ENCODE results near the gene SRRM1. TPM values are rescaled to one million over a fixed set of nuclear protein-coding genes. Genes with fewer than 3 reads are reported as not detected.

The SRRM1 gene
- total and polyA plus RNA-seq, 10 of the 15 experiments (the other 5 are each of a cell fraction or from before 2014, with no cell fraction given): 36.8 to 285 (median 126) TPM

DNA sequence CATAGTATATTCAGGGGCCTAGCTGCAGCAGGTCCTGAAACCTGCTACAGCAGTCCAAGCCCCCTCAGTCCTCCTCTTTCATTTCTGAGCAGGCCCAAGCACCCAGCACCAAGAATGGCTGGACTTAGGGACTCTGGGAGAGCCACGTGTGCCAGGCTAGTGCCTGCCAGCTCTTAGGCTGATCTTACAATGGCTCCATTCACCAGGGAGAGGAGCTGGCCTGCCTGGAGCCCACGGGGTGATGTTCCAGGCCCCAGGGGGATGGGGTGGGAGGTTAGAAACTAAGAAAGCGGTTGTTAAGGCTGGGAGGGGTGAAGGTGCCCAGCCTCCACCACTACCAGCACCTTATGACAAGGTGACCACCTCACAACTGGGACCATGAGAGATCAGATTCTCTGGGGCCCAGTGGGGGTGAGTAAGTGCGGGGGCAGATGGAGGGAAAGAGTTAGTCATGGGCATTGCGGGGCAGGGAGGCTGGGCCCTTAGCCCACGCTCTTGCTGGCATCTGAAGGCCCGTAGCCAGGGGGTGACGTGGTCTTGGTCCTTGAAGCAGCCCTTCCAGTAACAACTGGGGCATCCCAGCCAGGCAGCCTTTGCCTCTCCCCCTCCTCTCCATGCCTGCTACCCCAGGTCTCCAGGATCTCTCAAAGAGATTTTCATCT is 71.9 kb downstream of the SRRM1 start (continued):
- TF ChIP-seq BHLHE40 (IDR thresholded peaks at IDR 0.05; ENCODE audit: borderline replicate concordance in 1 of 2, low read depth in 2 of 2, low read length in 1 of 2) (no peak), NR2C2 (IDR thresholded peaks at IDR 0.05; ENCODE audit: borderline replicate concordance, control insufficient read depth, insufficient read length, low read depth) (no peak), ZNF384 (IDR thresholded peaks at IDR 0.05; ENCODE audit: borderline replicate concordance, low read depth, low read length) (no peak)

DNA sequence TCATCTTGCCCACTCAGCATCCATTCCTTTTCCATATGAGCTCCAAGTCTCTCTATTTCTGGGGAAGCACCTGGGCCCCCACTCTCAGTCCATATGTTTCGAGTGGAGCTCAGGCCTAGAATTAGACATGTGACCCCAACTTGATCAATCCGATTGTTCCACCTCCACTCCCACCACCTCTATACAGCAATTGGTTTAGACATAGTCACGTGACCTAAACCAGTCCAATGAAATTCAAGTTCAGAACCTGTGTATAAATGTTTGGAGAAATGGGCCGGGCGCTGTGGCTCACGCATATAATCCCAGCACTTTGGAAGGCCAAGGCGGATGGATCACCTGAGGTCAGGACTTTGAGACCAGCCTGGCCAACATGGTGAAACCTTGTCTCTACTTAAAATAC is 72.6 kb downstream of the SRRM1 start:
- WGBS (ENCODE audit: insufficient coverage, insufficient replicate concordance, low lambda C conversion rate, missing lambda C conversion rate): 67% methylated on average over 7 of the region's 7 CpGs

More for the DNA sequence above, 72.6 kb downstream of the SRRM1 start:
- RAD21 ChIA-PET (ENCODE audit: unreplicated experiment): interaction anchor here (1.0 kb wide), 1 partner anchor 18 kb away, joined by 4 read pairs; no protein-coding TSS in a partner anchor
- SMC1A ChIA-PET (ENCODE audit: uncharacterized antibody, unreplicated experiment): interaction anchor here (1.0 kb wide), 1 partner anchor 12 kb away, joined by 3 read pairs; no protein-coding TSS in a partner anchor
- Histone ChIP-seq H3K27ac (ENCODE audit: control insufficient read depth, insufficient read depth) (no peak overlapping the region), H3K27me3 (replicated peaks in 1 of 2; ENCODE audit: control insufficient read depth in 2 of 2, insufficient read depth in 2 of 2, low read length in 1 of 2) (no peaks in the 10 kb centered on the region), H2AFZ (ENCODE audit: control insufficient read depth, low read depth, low read length) (no peak overlapping the region), H3K36me3 (ENCODE audit: control insufficient read depth in 2 of 2, insufficient read depth in 2 of 2, low read length in 1 of 2) (no peaks in the 10 kb centered on the region), H3K9me3 (replicated peaks; ENCODE audit: control insufficient read depth, insufficient read depth, low read length) (no peaks in the 10 kb centered on the region; the same call in 2 of the 3 replicates), H3K4me2 (ENCODE audit: control insufficient read depth, insufficient read depth) (no peak overlapping the region), H3K79me2 (ENCODE audit: control insufficient read depth, insufficient read depth, low read length) (no peaks in the 10 kb centered on the region), H3K4me3 (no peak overlapping the region), H3K9ac (ENCODE audit: control insufficient read depth, insufficient read depth, low read length) (no peak overlapping the region), H3K4me1 (ENCODE audit: control insufficient read depth, insufficient read depth, low read length) (no peaks in the 10 kb centered on the region), H4K20me1 (ENCODE audit: control insufficient read depth, insufficient read depth) (no peaks in the 10 kb centered on the region)
- intact Hi-C loops (cut with micrococcal nuclease; ENCODE audit: unreplicated experiment) (no loop called here), in situ Hi-C loops (cut with MboI) (no loop called here)
- CTCF ChIA-PET: interaction anchor here (1.1 to 1.6 kb wide), 3 partner anchors 26 to 115 kb away, joined by 4 to 5 read pairs (median 4); no protein-coding TSS in a partner anchor
- ATAC-seq (no peak), DNase-seq (ENCODE audit: low read depth, low spot score) (no peak), FAIRE-seq (no peak)
- TF ChIP-seq HCFC1 (IDR thresholded peaks at IDR 0.05; ENCODE audit: low read length): no peak
- TF ChIP-seq NR2C2 (IDR thresholded peaks at IDR 0.05; ENCODE audit: borderline replicate concordance, control insufficient read depth, insufficient read length, low read depth): no peak
- peak; percentile 82 for TF ChIP-seq RAD51 (IDR thresholded peaks at IDR 0.05)
- TF ChIP-seq FOXM1 (IDR thresholded peaks at IDR 0.05; ENCODE audit: low read depth, low read length): no peak
- no peak for TF ChIP-seq GATAD2B (conservative IDR thresholded peaks at IDR 0.05; ENCODE audit: low read depth)
- TF ChIP-seq HDGF (IDR thresholded peaks at IDR 0.05): no peak
- TF ChIP-seq, protein P1, sequence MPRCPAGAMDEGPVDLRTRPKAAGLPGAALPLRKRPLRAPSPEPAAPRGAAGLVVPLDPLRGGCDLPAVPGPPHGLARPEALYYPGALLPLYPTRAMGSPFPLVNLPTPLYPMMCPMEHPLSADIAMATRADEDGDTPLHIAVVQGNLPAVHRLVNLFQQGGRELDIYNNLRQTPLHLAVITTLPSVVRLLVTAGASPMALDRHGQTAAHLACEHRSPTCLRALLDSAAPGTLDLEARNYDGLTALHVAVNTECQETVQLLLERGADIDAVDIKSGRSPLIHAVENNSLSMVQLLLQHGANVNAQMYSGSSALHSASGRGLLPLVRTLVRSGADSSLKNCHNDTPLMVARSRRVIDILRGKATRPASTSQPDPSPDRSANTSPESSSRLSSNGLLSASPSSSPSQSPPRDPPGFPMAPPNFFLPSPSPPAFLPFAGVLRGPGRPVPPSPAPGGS (IDR thresholded peaks at IDR 0.05; ENCODE audit: borderline replicate concordance, insufficient read depth, low read depth, low read length, poor library complexity, severe bottlenecking): no peak
- no peak for TF ChIP-seq YY1 (IDR thresholded peaks at IDR 0.05; ENCODE audit: low read depth, low read length)
- TF ChIP-seq RFX5 (IDR thresholded peaks at IDR 0.05; ENCODE audit: low read depth, low read length): no peak
- no peak for TF ChIP-seq ZNF24 (IDR thresholded peaks at IDR 0.05)
- TF ChIP-seq ASH2L (IDR thresholded peaks at IDR 0.05; ENCODE audit: borderline replicate concordance, low read depth): no peak
- TF ChIP-seq SREBF1 (IDR thresholded peaks at IDR 0.05; ENCODE audit: low read length): no peak
- 0 out of 2 replicates have a peak, but pooled peaks have one; percentile 44 for TF ChIP-seq NFYB (IDR thresholded peaks at IDR 0.05; ENCODE audit: insufficient read depth, low read depth, low read length)
- no TSS peak for BruUV-seq (replicated peaks)
- POLR2A ChIA-PET: interaction anchor here (0.5 to 3.2 kb wide), 3 partner anchors 12 to 48 kb away, joined by 3 to 12 read pairs (median 4); no protein-coding TSS in a partner anchor
